GM18873 (cell line): Measurements from ENCODE around the gene HMGCS2.

Source experiments
- ATAC-seq: cut with Tn5 transposase; IDR thresholded peaks from one replicate; pipeline ENCODE4 v1.9.1; 2021; ENCODE audit warnings: mild to moderate bottlenecking, moderate library complexity, moderate number of reproducible peaks; ENCODE audit not compliant: unreplicated experiment, low FRiP score

The HMGCS2 gene

GRCh38 chr1:119768778-119769177 is at the start of gene HMGCS2:
Gene HMGCS2 (minus strand): TSS chr1:119768905. CDS start chr1:119768844, 61 bp downstream.
- ATAC-seq = no peak

- ATAC-seq = no peak
Observed at GRCh38 chr1:119818181-119818580, 49.5 kb upstream of the HMGCS2 start.

- ATAC-seq = no peak
Observed at GRCh38 chr1:119816407-119816806, 47.7 kb upstream of the HMGCS2 start.

DNA sequence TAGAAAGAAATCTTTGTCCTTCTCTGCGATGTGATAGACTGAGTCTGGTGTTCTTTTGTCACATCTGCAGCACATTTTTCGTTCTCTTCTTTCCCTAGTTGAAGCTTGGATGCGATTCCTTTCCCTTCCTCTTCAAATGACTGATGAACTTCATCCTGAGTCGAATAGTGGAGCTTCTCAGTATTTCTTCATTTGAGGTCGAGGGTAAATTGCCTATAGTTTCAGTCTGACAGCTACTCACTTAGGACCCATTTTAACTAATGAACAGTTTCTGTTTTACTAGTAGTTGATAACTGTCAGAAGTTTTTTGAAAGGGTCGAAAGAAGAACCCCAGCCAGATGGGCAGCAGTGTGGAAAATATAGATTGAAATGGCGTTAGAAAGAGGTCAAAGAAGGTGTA is 47.2 kb upstream of the HMGCS2 start:
- ATAC-seq = no peak

- ATAC-seq = no peak
Observed at GRCh38 chr1:119815361-119815760, 46.7 kb upstream of the HMGCS2 start.

DNA sequence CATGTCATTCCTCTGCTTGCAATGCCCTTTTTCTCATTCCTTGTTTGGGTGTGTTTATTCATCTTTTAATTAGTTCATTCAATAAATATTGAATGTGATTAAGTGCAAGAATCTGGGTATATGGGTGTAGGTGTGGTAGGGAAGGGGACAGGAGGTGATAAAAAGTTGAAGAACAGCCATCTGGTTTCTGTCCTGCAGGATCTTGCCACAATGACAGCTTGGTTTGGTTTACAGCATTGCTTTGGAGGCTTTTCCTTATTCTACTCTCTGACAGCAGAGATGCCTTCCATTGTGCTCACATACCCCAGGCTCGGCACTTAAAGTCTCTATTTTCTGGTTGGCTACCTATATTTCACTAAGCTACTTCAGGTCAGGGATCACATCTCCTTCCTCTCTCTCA is 45.6 kb upstream of the HMGCS2 start:
- ATAC-seq = no peak

DNA sequence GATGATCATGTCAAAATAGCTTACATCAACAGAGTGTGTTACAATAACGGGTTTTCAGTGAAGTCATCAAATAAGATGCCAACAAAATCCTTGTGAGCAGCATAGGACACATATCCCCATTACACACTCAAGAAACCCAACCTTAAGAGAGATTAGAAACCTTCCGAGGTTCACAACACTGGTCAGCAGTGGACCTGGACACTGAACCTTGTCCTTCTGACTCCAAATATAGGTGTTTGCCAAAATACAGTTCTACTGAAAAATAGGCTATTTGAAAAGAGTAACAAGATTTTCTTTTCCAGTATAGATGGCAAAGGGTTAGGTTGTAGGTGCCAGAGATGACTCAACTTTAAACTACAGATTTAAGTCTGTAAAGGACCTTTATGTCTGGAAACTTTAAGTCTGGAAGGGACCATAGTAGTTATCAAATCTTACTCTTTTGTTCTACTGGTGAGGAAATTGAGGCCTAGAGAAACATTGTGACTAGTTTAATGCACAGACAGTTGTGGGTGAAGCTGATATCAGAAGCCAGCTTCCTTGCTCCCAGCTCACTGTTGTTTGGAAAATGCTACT is 43.4 kb upstream of the HMGCS2 start:
- ATAC-seq = no peak

GRCh38 chr1:119811387-119811786 is 42.7 kb upstream of the HMGCS2 start, which contains the start of gene REG4:
Gene REG4 (minus strand): TSS chr1:119811460. CDS start chr1:119808769, 2,691 bp downstream.
- ATAC-seq = no peak

GRCh38 chr1:119808972-119809550 is 40.4 kb upstream of the HMGCS2 start:
- no peak for ATAC-seq

- no peak for ATAC-seq
Observed at GRCh38 chr1:119808491-119808890, 39.8 kb upstream of the HMGCS2 start.

DNA sequence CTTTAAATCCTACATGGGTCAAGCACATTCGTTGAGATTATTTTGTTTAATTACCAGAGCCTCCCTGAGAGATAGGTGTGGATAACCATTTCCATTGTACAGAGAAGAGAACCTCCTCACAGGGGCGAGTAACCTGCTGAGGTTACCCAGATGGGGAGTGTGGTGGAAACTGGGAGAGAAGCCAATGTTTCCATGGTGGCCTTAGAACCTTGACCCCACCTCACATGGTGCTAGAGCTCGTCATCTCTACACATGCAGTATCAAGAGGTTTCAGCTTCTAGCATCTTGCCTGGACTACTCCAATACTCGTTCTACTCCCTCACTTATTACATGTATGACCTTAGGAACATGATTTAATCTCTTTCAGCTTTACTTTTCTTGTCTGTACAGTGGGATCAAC is 37.8 kb upstream of the HMGCS2 start:
- no peak for ATAC-seq

- no peak for ATAC-seq
Observed at GRCh38 chr1:119805746-119806145, 37.0 kb upstream of the HMGCS2 start.

DNA sequence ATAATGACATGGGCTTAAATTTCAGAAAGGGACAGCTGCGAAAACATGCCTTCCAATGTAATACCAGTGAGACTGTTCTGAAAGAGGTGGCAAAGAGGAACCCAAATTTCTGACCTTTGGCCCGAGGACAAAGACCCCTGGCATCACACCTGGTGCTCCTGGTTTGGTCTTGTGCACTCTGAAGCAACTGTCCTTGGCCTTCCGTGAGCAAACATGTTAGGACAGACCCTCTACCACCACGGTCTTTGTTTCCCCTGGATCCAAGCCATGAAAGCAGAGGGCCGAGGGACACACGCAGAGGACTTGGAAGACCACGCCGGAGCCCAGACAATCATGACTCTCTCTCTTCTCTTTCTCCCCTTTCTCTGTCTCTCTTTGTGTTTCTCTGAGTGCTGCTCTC is 36.5 kb upstream of the HMGCS2 start:
- ATAC-seq = no peak

- ATAC-seq = no peak
Observed at GRCh38 chr1:119799599-119800177, 31.0 kb upstream of the HMGCS2 start.

DNA sequence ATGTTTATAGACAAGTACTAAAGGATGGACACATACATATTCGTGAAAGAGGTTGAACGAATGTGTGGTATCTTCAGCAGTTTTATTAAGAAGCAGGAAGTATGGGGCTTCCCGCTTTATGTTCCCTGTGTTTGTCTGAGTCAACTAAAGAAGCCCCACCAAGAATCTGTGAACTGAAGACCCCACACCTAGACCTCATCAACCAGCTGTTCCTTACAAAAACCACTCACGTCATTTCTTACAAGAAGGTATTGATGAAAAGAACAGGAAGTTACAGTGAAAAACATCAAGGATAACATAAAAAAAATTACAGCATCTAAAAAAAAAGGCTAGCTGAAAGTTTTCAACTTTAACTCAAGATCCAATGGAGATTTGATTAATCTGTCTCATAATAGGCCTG is 30.3 kb upstream of the HMGCS2 start:
- ATAC-seq = no peak

GRCh38 chr1:119797606-119798005 is 28.9 kb upstream of the HMGCS2 start:
- ATAC-seq = no peak

DNA sequence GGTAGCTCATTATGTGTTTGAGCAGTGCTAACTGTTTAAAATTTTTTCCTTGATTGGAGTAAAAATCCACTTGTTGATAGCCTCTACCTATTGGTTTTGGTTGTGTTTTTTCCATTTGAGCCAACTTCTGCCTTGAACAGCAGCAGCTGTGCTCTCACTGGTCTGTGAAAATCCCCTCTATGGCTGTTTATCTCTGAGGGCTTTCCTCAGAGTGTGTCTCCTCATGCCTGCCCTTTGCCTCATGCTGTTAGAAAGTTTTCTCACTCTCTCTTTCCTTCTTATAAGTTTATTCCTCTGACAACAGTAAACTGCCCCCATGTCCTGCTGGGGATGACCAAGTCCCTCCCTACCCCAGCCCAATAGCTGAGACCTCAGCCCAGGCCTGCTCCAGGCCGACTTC is 28.5 kb upstream of the HMGCS2 start:
- ATAC-seq = no peak

GRCh38 chr1:119795261-119796200 is 26.8 kb upstream of the HMGCS2 start:
- ATAC-seq = no peak

- no peak for ATAC-seq
Observed at GRCh38 chr1:119794876-119795240, 26.2 kb upstream of the HMGCS2 start.

DNA sequence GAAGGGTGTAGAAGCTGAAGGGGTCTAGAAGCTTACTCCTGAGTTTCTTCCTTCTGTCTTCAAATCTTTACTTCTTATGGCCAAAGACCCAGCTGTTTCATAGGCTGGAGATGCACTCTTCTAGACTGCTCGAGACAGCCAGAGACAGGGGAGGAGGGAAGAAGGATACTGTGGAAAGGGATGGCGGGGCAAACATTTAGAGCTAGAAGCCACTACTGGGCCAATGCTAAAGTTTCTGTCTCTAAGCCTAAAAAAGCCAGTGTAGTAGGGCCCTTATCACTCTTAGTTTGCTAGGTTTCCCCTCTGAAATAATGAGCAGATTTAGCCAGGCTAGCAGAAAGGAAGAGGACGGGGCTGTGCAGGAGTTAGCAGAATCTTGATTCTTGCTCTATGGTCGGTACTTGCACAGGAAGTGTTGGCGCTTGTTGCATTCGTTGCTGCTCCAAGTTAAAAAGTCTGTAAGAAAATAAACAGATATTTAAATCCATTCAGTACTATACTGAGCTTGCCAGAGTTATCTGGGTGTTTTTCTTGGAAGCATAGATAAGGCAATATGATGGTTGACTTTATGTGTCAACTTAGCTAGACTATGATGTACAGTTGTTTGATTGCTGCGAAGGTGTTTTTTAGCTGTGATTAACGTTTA is 25.6 kb upstream of the HMGCS2 start:
- ATAC-seq = no peak

GRCh38 chr1:119791377-119791776 is 22.7 kb upstream of the HMGCS2 start:
- ATAC-seq = no peak
